NT2/D1 (cell line): ENCODE data around the gene FGFR2.

ENCODE experiments used
- SUZ12 ChIP-seq: IDR thresholded peaks from 2 replicates; pipeline ENCODE4 v1.6.1; 2011; ENCODE audit not compliant: insufficient read length, insufficient read depth; ENCODE audit errors: extremely low read depth
- ZNF274 ChIP-seq: IDR thresholded peaks from 2 replicates; pipeline ENCODE4 v1.6.1; 2011; ENCODE audit warnings: mild to moderate bottlenecking, low read depth, low read length

- TF ChIP-seq ZNF274 (no peak), SUZ12 (no peak)
These were observed 19.3 kb downstream of the FGFR2 start for GRCh38 chr10:121578965-121579364.
